ENCODE results near the gene SRRM3. TPM values are rescaled to one million over a fixed set of nuclear protein-coding genes. Genes with fewer than 3 reads are reported as not detected.
A peak's percentile ranks its signal among the peaks of the same experiment; 100 is the strongest.
"Not testable (repeated sequence)": the region's sequence is repeated elsewhere in the genome, so short reads cannot be mapped to it uniquely, and the experiment has no call there.

The SRRM3 gene
- total and polyA plus RNA-seq, 2 experiments from 2014 or later: 8.6 to 13.8 TPM

- Mint-ChIP-seq H3K4me1 (peaks cover 32% of the 10 kb centered on the region), H3K27me3 (ENCODE audit: insufficient read depth, low read depth, poor library complexity) (peaks cover 27% of the 10 kb centered on the region), H3K27ac (peak overlapping the region; percentile 99), H3K4me3 (peak overlapping the region; percentile 57)
- peak; percentile 97 for DNase-seq (ENCODE audit: low spot score)
- H3K79me2 ChIP-seq (replicated peaks; ENCODE audit: insufficient read depth); H3K4me3 ChIP-seq; H3K4me1 ChIP-seq (ENCODE audit: insufficient read depth); H2AFZ ChIP-seq; H3F3A ChIP-seq (replicated peaks; ENCODE audit: low read depth); H3K9me2 ChIP-seq (ENCODE audit: insufficient read depth); H3K9me3 Mint-ChIP-seq; H4K20me1 ChIP-seq (replicated peaks; ENCODE audit: insufficient read depth); H3K36me3 ChIP-seq (ENCODE audit: insufficient read depth); H3K36me3 Mint-ChIP-seq (ENCODE audit: low read depth); H3K27me3 ChIP-seq (ENCODE audit: insufficient read depth): not testable (repeated sequence)
- ATAC-seq: peak; percentile 81
- peak overlapping the region; percentile 99 for H3K27ac ChIP-seq (ENCODE audit: low read depth)
- peak overlapping the region; percentile 52 for H3K4me2 ChIP-seq
- TF ChIP-seq ETS1 (IDR thresholded peaks at IDR 0.05): 0 out of 2 replicates have a peak, but pooled peaks have one; percentile 15
- TF ChIP-seq ZNF462 (CRISPR knock-in tag; IDR thresholded peaks at IDR 0.05): 0 out of 2 replicates have a peak, but pooled peaks have one; percentile 16
- peak; percentile 78 for TF ChIP-seq CREB1 (CRISPR knock-in tag; IDR thresholded peaks at IDR 0.05; ENCODE audit: low read depth)
- TF ChIP-seq POLR2AphosphoS5 (IDR thresholded peaks at IDR 0.05; ENCODE audit: low read depth): peak; percentile 67
These were observed 37.9 kb upstream of the SRRM3 start for GRCh38 chr7:76163812-76164211.

Measured in GM23338 (cell line).